HEK293 (cell line): Measurements from ENCODE around the gene NUP54.

Source experiments
- CTCF ChIA-PET: fragments of 350-600 bp; formaldehyde crosslinking; extraction: SDS; loops from one replicate; lab custom pipeline; 2021; ENCODE audit warnings: antibody characterized with exemption; lab: Yijun Ruan, JAX
- POLR2A ChIA-PET: fragments of 300-600 bp; formaldehyde crosslinking; extraction: SDS; loops from one replicate; lab custom pipeline; 2020; ENCODE audit warnings: antibody characterized with exemption, inconsistent platforms; lab: Yijun Ruan, JAX
- H3K27ac ChIP-seq: fragments of 200-500 bp; sonication (Bioruptor generic); 2 replicates; pipeline ENCODE4 v1.5.1; 2014; ENCODE audit warnings: low read depth, low read length, control low read depth, inconsistent platforms; ENCODE audit errors: extremely low read depth
- H3K36me3 ChIP-seq, 2 experiments: fragments of 200-500 bp in 1 of 2; sonication (Bioruptor generic) in 1 of 2; 1 replicate in 1 of 2; 2 replicates in 1 of 2; pipeline ENCODE4 v1.5.1; 2014 to 2017; ENCODE audit warnings: inconsistent platforms in 2 of 2, low read length in 2 of 2; ENCODE audit not compliant: control insufficient read depth in 2 of 2, insufficient read depth in 1 of 2
- H3K4me1 ChIP-seq: fragments of 200-500 bp; sonication (Bioruptor generic); 2 replicates; pipeline ENCODE4 v1.5.1; 2014; ENCODE audit warnings: mild to moderate bottlenecking, low read length, inconsistent platforms; ENCODE audit not compliant: control insufficient read depth, insufficient read depth
- H3K4me3 ChIP-seq: 2 replicates; pipeline ENCODE4 v1.5.1; 2011; ENCODE audit warnings: low read depth, mild to moderate bottlenecking, control low read depth, low read length, moderate library complexity
- H3K9me3 ChIP-seq: fragments of 200-500 bp; sonication (Bioruptor generic); 2 replicates; pipeline ENCODE4 v1.5.1; 2014; ENCODE audit warnings: low read depth, low read length, inconsistent platforms; ENCODE audit not compliant: control insufficient read depth, insufficient read depth
- BCL11A ChIP-seq: fragments of 450-650 bp; formaldehyde crosslinking; IDR thresholded peaks from 2 replicates; pipeline ENCODE4 v1.5.1; 2016; ENCODE audit warnings: low read depth, missing biosample characterization, missing genetic modification characterization
- FEZF1 ChIP-seq: fragments of 450-650 bp; formaldehyde crosslinking; IDR thresholded peaks from 2 replicates; pipeline ENCODE4 v1.5.1; 2016; ENCODE audit warnings: missing biosample characterization, missing genetic modification characterization
- GLI4 ChIP-seq: fragments of 450-650 bp; formaldehyde crosslinking; IDR thresholded peaks from 2 replicates; pipeline ENCODE4 v1.5.1; 2016; ENCODE audit warnings: missing biosample characterization, missing genetic modification characterization
- KLF1 ChIP-seq: fragments of 450-650 bp; formaldehyde crosslinking; IDR thresholded peaks from 2 replicates; pipeline ENCODE4 v1.5.1; 2016; ENCODE audit warnings: missing biosample characterization, missing genetic modification characterization
- YY1 ChIP-seq: fragments of 450-650 bp; formaldehyde crosslinking; IDR thresholded peaks from 2 replicates; pipeline ENCODE4 v1.5.1; 2018; ENCODE audit warnings: missing biosample characterization, missing genetic modification characterization
- ZNF140 ChIP-seq: fragments of 450-650 bp; formaldehyde crosslinking; IDR thresholded peaks from 2 replicates; pipeline ENCODE4 v1.5.1; 2016; ENCODE audit warnings: missing biosample characterization, missing genetic modification characterization
- ZNF155 ChIP-seq: fragments of 450-650 bp; formaldehyde crosslinking; IDR thresholded peaks from 2 replicates; pipeline ENCODE4 v1.5.1; 2016; ENCODE audit warnings: missing biosample characterization, missing genetic modification characterization
- ZNF16 ChIP-seq: fragments of 450-650 bp; formaldehyde crosslinking; IDR thresholded peaks from 2 replicates; pipeline ENCODE4 v1.5.1; 2016; ENCODE audit warnings: low read depth, missing biosample characterization, missing genetic modification characterization
- ZNF175 ChIP-seq: fragments of 450-650 bp; formaldehyde crosslinking; IDR thresholded peaks from 2 replicates; pipeline ENCODE4 v1.5.1; 2016; ENCODE audit warnings: missing biosample characterization, missing genetic modification characterization
- ZNF184 ChIP-seq: fragments of 450-650 bp; IDR thresholded peaks from 2 replicates; pipeline ENCODE4 v1.5.1; 2018; ENCODE audit warnings: missing biosample characterization, mild to moderate bottlenecking, missing genetic modification characterization
- ZNF202 ChIP-seq: fragments of 450-650 bp; formaldehyde crosslinking; IDR thresholded peaks from 2 replicates; pipeline ENCODE4 v1.5.1; 2016; ENCODE audit warnings: missing biosample characterization, missing genetic modification characterization, borderline replicate concordance
- ZNF211 ChIP-seq: fragments of 450-650 bp; formaldehyde crosslinking; IDR thresholded peaks from 2 replicates; pipeline ENCODE4 v1.5.1; 2016; ENCODE audit warnings: low read depth, missing biosample characterization, missing genetic modification characterization
- ZNF24 ChIP-seq: fragments of 450-650 bp; formaldehyde crosslinking; IDR thresholded peaks from 2 replicates; pipeline ENCODE4 v1.5.1; 2016; ENCODE audit warnings: missing biosample characterization, missing genetic modification characterization
- ZNF266 ChIP-seq: fragments of 450-650 bp; formaldehyde crosslinking; IDR thresholded peaks from 2 replicates; pipeline ENCODE4 v1.5.1; 2016; ENCODE audit warnings: missing biosample characterization, missing genetic modification characterization, low read depth
- ZNF37A ChIP-seq: fragments of 450-650 bp; IDR thresholded peaks from 2 replicates; pipeline ENCODE4 v1.5.1; 2018; ENCODE audit warnings: missing biosample characterization, missing genetic modification characterization
- ZNF391 ChIP-seq: fragments of 450-650 bp; formaldehyde crosslinking; IDR thresholded peaks from 2 replicates; pipeline ENCODE4 v1.5.1; 2016; ENCODE audit warnings: low read depth, missing biosample characterization, missing genetic modification characterization, borderline replicate concordance
- ZNF501 ChIP-seq: fragments of 450-650 bp; formaldehyde crosslinking; IDR thresholded peaks from 2 replicates; pipeline ENCODE4 v1.5.1; 2016; ENCODE audit warnings: missing biosample characterization, missing genetic modification characterization
- ZNF514 ChIP-seq: fragments of 450-650 bp; formaldehyde crosslinking; IDR thresholded peaks from 2 replicates; pipeline ENCODE4 v1.5.1; 2016; ENCODE audit warnings: missing biosample characterization, missing genetic modification characterization
- ZNF529 ChIP-seq: fragments of 450-650 bp; formaldehyde crosslinking; IDR thresholded peaks from 2 replicates; pipeline ENCODE4 v1.5.1; 2017; ENCODE audit warnings: missing genetic modification characterization, missing biosample characterization; ENCODE audit not compliant: insufficient replicate concordance
- ZNF558 ChIP-seq: fragments of 450-650 bp; formaldehyde crosslinking; IDR thresholded peaks from 2 replicates; pipeline ENCODE4 v1.5.1; 2016; ENCODE audit warnings: missing biosample characterization, missing genetic modification characterization
- ZNF610 ChIP-seq: fragments of 450-650 bp; formaldehyde crosslinking; IDR thresholded peaks from 2 replicates; pipeline ENCODE4 v1.5.1; 2016; ENCODE audit warnings: missing biosample characterization, missing genetic modification characterization, borderline replicate concordance
- ZNF623 ChIP-seq: fragments of 450-650 bp; formaldehyde crosslinking; IDR thresholded peaks from 2 replicates; pipeline ENCODE4 v1.5.1; 2016; ENCODE audit warnings: missing biosample characterization, missing genetic modification characterization
- ZNF658 ChIP-seq: fragments of 450-650 bp; formaldehyde crosslinking; IDR thresholded peaks from 2 replicates; pipeline ENCODE4; 2016; ENCODE audit warnings: missing biosample characterization, missing genetic modification characterization
- ZNF701 ChIP-seq: fragments of 450-650 bp; formaldehyde crosslinking; IDR thresholded peaks from 2 replicates; pipeline ENCODE4 v1.5.1; 2016; ENCODE audit warnings: missing biosample characterization, missing genetic modification characterization
- TF ChIP-seq, protein P1 (sequence below): fragments of 450-650 bp; formaldehyde crosslinking; IDR thresholded peaks from 2 replicates; pipeline ENCODE4 v1.5.1; 2016; ENCODE audit warnings: missing biosample characterization, missing genetic modification characterization
- TF ChIP-seq, protein P2 (sequence below): fragments of 450-650 bp; formaldehyde crosslinking; IDR thresholded peaks from 2 replicates; pipeline ENCODE4 v1.5.1; 2016; ENCODE audit warnings: missing biosample characterization, missing genetic modification characterization
- TF ChIP-seq, protein P3 (sequence below): fragments of 450-650 bp; formaldehyde crosslinking; conservative IDR thresholded peaks from 2 replicates; pipeline ENCODE4 v1.5.1; 2016; ENCODE audit warnings: low read depth, missing biosample characterization, missing genetic modification characterization

Gene NUP54

DNA sequence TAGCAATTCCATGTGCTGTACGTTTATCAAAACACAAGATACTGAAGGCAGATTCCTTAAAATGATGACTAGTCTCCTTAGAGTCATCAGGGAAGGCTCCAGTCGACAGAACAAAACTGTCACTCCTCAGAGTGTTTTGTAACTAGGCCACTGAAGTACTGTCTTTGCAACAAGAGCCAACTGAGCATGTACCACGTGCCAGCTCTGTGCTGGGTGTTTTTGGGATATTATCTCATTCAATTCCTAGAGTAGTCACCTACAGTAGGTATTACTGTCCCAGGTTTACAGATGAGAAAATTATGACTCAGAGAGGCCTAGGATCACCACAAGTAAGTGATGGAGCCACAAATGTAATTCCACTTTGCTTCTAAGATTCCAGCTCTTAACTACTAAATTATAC, 18.3 kb upstream of the NUP54 start (continued):
- TF ChIP-seq, protein P1, sequence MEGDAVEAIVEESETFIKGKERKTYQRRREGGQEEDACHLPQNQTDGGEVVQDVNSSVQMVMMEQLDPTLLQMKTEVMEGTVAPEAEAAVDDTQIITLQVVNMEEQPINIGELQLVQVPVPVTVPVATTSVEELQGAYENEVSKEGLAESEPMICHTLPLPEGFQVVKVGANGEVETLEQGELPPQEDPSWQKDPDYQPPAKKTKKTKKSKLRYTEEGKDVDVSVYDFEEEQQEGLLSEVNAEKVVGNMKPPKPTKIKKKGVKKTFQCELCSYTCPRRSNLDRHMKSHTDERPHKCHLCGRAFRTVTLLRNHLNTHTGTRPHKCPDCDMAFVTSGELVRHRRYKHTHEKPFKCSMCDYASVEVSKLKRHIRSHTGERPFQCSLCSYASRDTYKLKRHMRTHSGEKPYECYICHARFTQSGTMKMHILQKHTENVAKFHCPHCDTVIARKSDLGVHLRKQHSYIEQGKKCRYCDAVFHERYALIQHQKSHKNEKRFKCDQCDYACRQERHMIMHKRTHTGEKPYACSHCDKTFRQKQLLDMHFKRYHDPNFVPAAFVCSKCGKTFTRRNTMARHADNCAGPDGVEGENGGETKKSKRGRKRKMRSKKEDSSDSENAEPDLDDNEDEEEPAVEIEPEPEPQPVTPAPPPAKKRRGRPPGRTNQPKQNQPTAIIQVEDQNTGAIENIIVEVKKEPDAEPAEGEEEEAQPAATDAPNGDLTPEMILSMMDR (tag by site-specific recombination), result no peak

GRCh38 chr4:76160355-76160754, 12.2 kb upstream of the NUP54 start:
- Histone ChIP-seq H3K36me3 (peaks cover 0 to 44% of the 10 kb centered on the region in 2 experiments; a peak in 1 of 3 replicates), H3K4me3 (no peak overlapping the region)
- CTCF ChIA-PET, result interaction anchor here (1.5 kb wide), 1 partner anchor 20 kb away, joined by 5 read pairs; no protein-coding TSS in a partner anchor
- no peak for TF ChIP-seq ZNF266 (tag by site-specific recombination)
- no peak for TF ChIP-seq ZNF610 (tag by site-specific recombination)
- no peak for TF ChIP-seq ZNF529 (tag by site-specific recombination)
- TF ChIP-seq ZNF184 (tag by site-specific recombination), result no peak
- no peak for TF ChIP-seq ZNF558
- TF ChIP-seq ZNF24 (tag by site-specific recombination), result no peak
- no peak for TF ChIP-seq YY1 (tag by site-specific recombination)
- no peak for TF ChIP-seq ZNF391
- TF ChIP-seq ZNF211 (tag by site-specific recombination), result no peak
- TF ChIP-seq ZNF16 (tag by site-specific recombination), result no peak
- TF ChIP-seq ZNF140 (tag by site-specific recombination), result no peak
- no peak for TF ChIP-seq BCL11A
- TF ChIP-seq GLI4 (tag by site-specific recombination), result no peak
- no peak for TF ChIP-seq ZNF37A (tag by site-specific recombination)
- TF ChIP-seq, all 188 proteins: peak for 0
- Histone ChIP-seq H3K27ac (no peak overlapping the region), H3K9me3 (no peaks in the 10 kb centered on the region), H3K4me1 (no peaks in the 10 kb centered on the region)
- POLR2A ChIA-PET, result no interaction called here

- H3K4me1 ChIP-seq, result no peaks in the 10 kb centered on the region
- ChIA-PET POLR2A (no interaction called here), CTCF (interaction anchor here (0.8 kb wide), 1 partner anchor 23 kb away, joined by 3 read pairs; no protein-coding TSS in a partner anchor)
- no peaks in the 10 kb centered on the region for H3K9me3 ChIP-seq
- no peak overlapping the region for H3K27ac ChIP-seq
- no peak overlapping the region for H3K4me3 ChIP-seq
- H3K36me3 ChIP-seq, result peaks cover 0 to 15% of the 10 kb centered on the region in 2 experiments; a peak in 1 of 3 replicates
- TF ChIP-seq ZNF266 (tag by site-specific recombination) (no peak), ZNF658 (tag by site-specific recombination) (no peak), GLI4 (tag by site-specific recombination) (no peak), ZNF202 (no peak), FEZF1 (tag by site-specific recombination) (no peak), ZNF514 (tag by site-specific recombination) (no peak), ZNF175 (tag by site-specific recombination) (no peak), ZNF701 (tag by site-specific recombination) (no peak), ZNF623 (tag by site-specific recombination) (no peak), ZNF155 (tag by site-specific recombination) (no peak), ZNF558 (no peak), KLF1 (no peak), ZNF501 (tag by site-specific recombination) (no peak)
- TF ChIP-seq, protein P2, sequence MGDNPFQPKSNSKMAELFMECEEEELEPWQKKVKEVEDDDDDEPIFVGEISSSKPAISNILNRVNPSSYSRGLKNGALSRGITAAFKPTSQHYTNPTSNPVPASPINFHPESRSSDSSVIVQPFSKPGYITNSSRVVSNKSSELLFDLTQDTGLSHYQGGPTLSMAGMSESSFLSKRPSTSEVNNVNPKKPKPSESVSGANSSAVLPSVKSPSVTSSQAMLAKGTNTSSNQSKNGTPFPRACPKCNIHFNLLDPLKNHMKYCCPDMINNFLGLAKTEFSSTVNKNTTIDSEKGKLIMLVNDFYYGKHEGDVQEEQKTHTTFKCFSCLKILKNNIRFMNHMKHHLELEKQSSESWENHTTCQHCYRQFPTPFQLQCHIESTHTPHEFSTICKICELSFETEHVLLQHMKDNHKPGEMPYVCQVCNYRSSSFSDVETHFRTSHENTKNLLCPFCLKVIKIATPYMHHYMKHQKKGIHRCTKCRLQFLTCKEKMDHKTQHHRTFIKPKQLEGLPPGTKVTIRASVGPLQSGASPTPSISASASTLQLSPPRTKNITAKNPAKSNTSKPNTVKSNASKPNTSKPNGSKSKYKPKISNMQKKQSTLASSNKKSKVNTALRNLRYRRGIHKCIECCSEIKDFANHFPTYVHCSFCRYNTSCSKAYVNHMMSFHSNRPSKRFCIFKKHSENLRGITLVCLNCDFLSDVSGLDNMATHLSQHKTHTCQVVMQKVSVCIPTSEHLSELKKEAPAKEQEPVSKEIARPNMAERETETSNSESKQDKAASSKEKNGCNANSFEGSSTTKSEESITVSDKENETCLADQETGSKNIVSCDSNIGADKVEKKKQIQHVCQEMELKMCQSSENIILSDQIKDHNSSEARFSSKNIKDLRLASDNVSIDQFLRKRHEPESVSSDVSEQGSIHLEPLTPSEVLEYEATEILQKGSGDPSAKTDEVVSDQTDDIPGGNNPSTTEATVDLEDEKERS (tag by site-specific recombination), result no peak
- TF ChIP-seq, protein P3, sequence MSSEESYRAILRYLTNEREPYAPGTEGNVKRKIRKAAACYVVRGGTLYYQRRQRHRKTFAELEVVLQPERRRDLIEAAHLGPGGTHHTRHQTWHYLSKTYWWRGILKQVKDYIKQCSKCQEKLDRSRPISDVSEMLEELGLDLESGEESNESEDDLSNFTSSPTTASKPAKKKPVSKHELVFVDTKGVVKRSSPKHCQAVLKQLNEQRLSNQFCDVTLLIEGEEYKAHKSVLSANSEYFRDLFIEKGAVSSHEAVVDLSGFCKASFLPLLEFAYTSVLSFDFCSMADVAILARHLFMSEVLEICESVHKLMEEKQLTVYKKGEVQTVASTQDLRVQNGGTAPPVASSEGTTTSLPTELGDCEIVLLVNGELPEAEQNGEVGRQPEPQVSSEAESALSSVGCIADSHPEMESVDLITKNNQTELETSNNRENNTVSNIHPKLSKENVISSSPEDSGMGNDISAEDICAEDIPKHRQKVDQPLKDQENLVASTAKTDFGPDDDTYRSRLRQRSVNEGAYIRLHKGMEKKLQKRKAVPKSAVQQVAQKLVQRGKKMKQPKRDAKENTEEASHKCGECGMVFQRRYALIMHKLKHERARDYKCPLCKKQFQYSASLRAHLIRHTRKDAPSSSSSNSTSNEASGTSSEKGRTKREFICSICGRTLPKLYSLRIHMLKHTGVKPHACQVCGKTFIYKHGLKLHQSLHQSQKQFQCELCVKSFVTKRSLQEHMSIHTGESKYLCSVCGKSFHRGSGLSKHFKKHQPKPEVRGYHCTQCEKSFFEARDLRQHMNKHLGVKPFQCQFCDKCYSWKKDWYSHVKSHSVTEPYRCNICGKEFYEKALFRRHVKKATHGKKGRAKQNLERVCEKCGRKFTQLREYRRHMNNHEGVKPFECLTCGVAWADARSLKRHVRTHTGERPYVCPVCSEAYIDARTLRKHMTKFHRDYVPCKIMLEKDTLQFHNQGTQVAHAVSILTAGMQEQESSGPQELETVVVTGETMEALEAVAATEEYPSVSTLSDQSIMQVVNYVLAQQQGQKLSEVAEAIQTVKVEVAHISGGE (tag by site-specific recombination), result no peak
Measured at GRCh38 chr4:76156635-76157034, 8.4 kb upstream of the NUP54 start.
